ENCODE results near the gene UBE4A. TPM values are rescaled to one million over a fixed set of nuclear protein-coding genes. Genes with fewer than 3 reads are reported as not detected.

UBE4A gene
- total RNA-seq, 2 donors from 2014 or later, result 39.6 to 42.6 TPM

- Mint-ChIP-seq H3K36me3 (ENCODE audit: low read depth) (peaks cover 28% of the 10 kb centered on the region), H3K27ac (no peak overlapping the region), H3K4me1 (peaks cover 51% of the 10 kb centered on the region), H3K27me3 (ENCODE audit: insufficient read depth) (no peaks in the 10 kb centered on the region), H3K4me3 (no peak overlapping the region), H3K9me3 (no peaks in the 10 kb centered on the region)
- peaks cover 49% of the 10 kb centered on the region for H3K36me3 ChIP-seq (ENCODE audit: control insufficient read depth, insufficient read depth, low read length)
- WGBS, 2 experiments (ENCODE audit: insufficient coverage in 1 of 2, insufficient read length in 1 of 2), result 100% methylated on average over 2 of the region's 2 CpGs; no CpG with 5 or more reads in 1 of the 2 experiments
- H3K4me3 ChIP-seq (ENCODE audit: low read length), result no peak overlapping the region
- no peaks in the 10 kb centered on the region for H3K9me3 ChIP-seq (ENCODE audit: control insufficient read depth, low read length)
- H3K9ac ChIP-seq (ENCODE audit: extremely low read depth, low read length, poor library complexity, severe bottlenecking), result no peak overlapping the region
- DNase-seq, result no peak
- no peak overlapping the region for H3K27ac ChIP-seq (ENCODE audit: low read depth, low read length)
- no peak for TF ChIP-seq CTCF (conservative IDR thresholded peaks at IDR 0.05)
- H3K4me1 ChIP-seq (ENCODE audit: control insufficient read depth, insufficient read depth, low read length), result peaks cover 10% of the 10 kb centered on the region
- no peaks in the 10 kb centered on the region for H3K27me3 ChIP-seq (ENCODE audit: control insufficient read depth, insufficient read depth, low read length, poor library complexity, severe bottlenecking)
These were observed 84.3 kb downstream of the UBE4A start for GRCh38 chr11:118443590-118444218.

- DNase-seq, result no peak
- H3K9me3 ChIP-seq (ENCODE audit: control insufficient read depth, low read length), result no peaks in the 10 kb centered on the region
- H3K27ac ChIP-seq (ENCODE audit: low read depth, low read length), result no peak overlapping the region
- Mint-ChIP-seq H3K4me1 (peaks cover 19% of the 10 kb centered on the region), H3K27ac (no peak overlapping the region), H3K27me3 (ENCODE audit: insufficient read depth) (no peaks in the 10 kb centered on the region), H3K9me3 (no peaks in the 10 kb centered on the region), H3K36me3 (ENCODE audit: low read depth) (peaks cover 28% of the 10 kb centered on the region), H3K4me3 (no peak overlapping the region)
- H3K36me3 ChIP-seq (ENCODE audit: control insufficient read depth, insufficient read depth, low read length), result peaks cover 46% of the 10 kb centered on the region
- H3K4me1 ChIP-seq (ENCODE audit: control insufficient read depth, insufficient read depth, low read length), result peaks cover 1% of the 10 kb centered on the region
- WGBS, 2 experiments (ENCODE audit: insufficient coverage in 1 of 2, insufficient read length in 1 of 2), result 92 to 94% methylated on average over 4 of the region's 4 CpGs
- H3K4me3 ChIP-seq (ENCODE audit: low read length), result no peak overlapping the region
- no peak for TF ChIP-seq CTCF (conservative IDR thresholded peaks at IDR 0.05)
- no peak overlapping the region for H3K9ac ChIP-seq (ENCODE audit: extremely low read depth, low read length, poor library complexity, severe bottlenecking)
- no peaks in the 10 kb centered on the region for H3K27me3 ChIP-seq (ENCODE audit: control insufficient read depth, insufficient read depth, low read length, poor library complexity, severe bottlenecking)
These were observed 88.0 kb downstream of the UBE4A start for GRCh38 chr11:118447423-118447822.

GRCh38 chr11:118448294-118448693 lies 88.9 kb downstream of the UBE4A start:
- Mint-ChIP-seq H3K27ac (no peak overlapping the region), H3K4me1 (peaks cover 18% of the 10 kb centered on the region), H3K9me3 (no peaks in the 10 kb centered on the region), H3K4me3 (no peak overlapping the region), H3K36me3 (ENCODE audit: low read depth) (peaks cover 31% of the 10 kb centered on the region), H3K27me3 (ENCODE audit: insufficient read depth) (no peaks in the 10 kb centered on the region)
- Histone ChIP-seq H3K9me3 (ENCODE audit: control insufficient read depth, low read length) (no peaks in the 10 kb centered on the region), H3K36me3 (ENCODE audit: control insufficient read depth, insufficient read depth, low read length) (peaks cover 46% of the 10 kb centered on the region), H3K27me3 (ENCODE audit: control insufficient read depth, insufficient read depth, low read length, poor library complexity, severe bottlenecking) (no peaks in the 10 kb centered on the region), H3K4me3 (ENCODE audit: low read length) (no peak overlapping the region), H3K4me1 (ENCODE audit: control insufficient read depth, insufficient read depth, low read length) (no peaks in the 10 kb centered on the region), H3K27ac (ENCODE audit: low read depth, low read length) (no peak overlapping the region), H3K9ac (ENCODE audit: extremely low read depth, low read length, poor library complexity, severe bottlenecking) (no peak overlapping the region)
- TF ChIP-seq CTCF (conservative IDR thresholded peaks at IDR 0.05), result no peak
- no peak for DNase-seq

Other genes with a start within 250 kb of the UBE4A start
- under 1 TPM; 0.15 to 0.20 TPM for gene SCN4B, start 206.8 kb upstream of the UBE4A start, total RNA-seq
- under 1 TPM; 0.11 to 0.20 TPM for gene SCN2B, start 183.0 kb upstream of the UBE4A start, total RNA-seq
- gene JAML, start 134.6 kb upstream of the UBE4A start, total RNA-seq, result under 1 TPM; 0.40 to 0.55 TPM
- gene MPZL3, start 107.2 kb upstream of the UBE4A start, total RNA-seq, result 1 to 10 TPM; 4.1 to 5.7 TPM
- gene MPZL2, start 95.3 kb upstream of the UBE4A start, total RNA-seq, result 1 to 10 TPM; 3.2 to 4.4 TPM
- under 1 TPM in 1 of 2 donors, not detected in 1; 0.29 TPM for gene CD3E, start 54.9 kb upstream of the UBE4A start, total RNA-seq
- gene CD3D, start 16.9 kb upstream of the UBE4A start, total RNA-seq, result under 1 TPM in 1 of 2 donors, not detected in 1; 0.92 TPM
- not detected for gene CD3G, start 15.3 kb upstream of the UBE4A start, total RNA-seq
- 100 to 1,000 TPM; 214 to 283 TPM for gene ATP5MG, start 42.0 kb downstream of the UBE4A start, total RNA-seq
- gene KMT2A, start 76.9 kb downstream of the UBE4A start, total RNA-seq, result 10 to 100 TPM; 76.9 to 78.8 TPM
- gene TTC36, start 167.9 kb downstream of the UBE4A start, total RNA-seq, result under 1 TPM; 0.42 to 0.46 TPM
- gene TMEM25, start 171.6 kb downstream of the UBE4A start, total RNA-seq, result 10 to 100 TPM; 22.4 to 30.6 TPM
- gene IFT46, start 206.3 kb downstream of the UBE4A start, total RNA-seq, result 10 to 100 TPM in 1 of 2 donors, 1 to 10 TPM in 1; 9.1 to 13.7 TPM
- gene ARCN1, start 212.8 kb downstream of the UBE4A start, total RNA-seq, result 100 to 1,000 TPM; 130 to 161 TPM
- 10 to 100 TPM; 45.9 to 54.9 TPM for gene PHLDB1, start 248.0 kb downstream of the UBE4A start, total RNA-seq

All from endodermal cell (in vitro differentiated cells).